Measurements from ENCODE around the gene FBXO4. TPM values are rescaled to one million over a fixed set of nuclear protein-coding genes. Genes with fewer than 3 reads are reported as not detected.

The FBXO4 gene
- total RNA-seq, 4 donors from 2014 or later: 7.6 to 16.5 (median 7.9) TPM

DNA sequence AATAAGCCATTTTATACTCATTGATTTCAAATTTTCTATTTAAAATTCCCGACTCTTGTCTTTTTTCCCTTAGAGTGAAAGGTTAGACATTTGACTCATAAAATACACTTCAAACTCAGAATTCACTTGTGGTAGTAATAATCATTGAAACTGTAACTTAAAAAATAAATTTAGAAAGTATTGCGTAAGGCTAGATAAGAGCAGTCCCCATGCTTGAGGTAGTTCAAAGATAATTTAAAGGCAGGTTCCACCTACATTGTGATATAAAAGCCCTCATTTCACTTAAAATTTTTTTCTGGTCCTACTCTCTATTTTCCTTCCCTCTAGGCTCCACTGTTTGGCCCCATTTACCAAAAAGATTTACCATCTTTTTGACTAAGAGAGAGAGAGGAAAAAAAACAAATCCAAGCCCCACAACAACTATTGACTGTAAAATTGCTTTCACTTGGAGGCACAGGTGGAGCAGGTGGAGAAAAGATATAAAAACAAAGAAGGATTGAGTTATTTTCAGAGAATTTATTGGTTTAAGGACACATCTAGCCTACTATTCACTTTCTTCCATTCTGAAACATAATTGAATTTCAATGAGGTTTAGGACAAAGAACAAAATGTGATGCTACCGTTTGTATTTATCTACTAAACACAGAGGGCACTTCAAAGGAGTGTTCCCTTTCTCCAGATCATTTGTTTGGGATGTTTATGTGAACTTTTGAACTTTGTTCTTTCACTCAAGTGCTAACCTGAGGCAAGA, 61.0 kb downstream of the FBXO4 start:
- Histone ChIP-seq H3K36me3 (no peaks in the 10 kb centered on the region), H3K4me1 (no peaks in the 10 kb centered on the region), H3K27me3 (no peaks in the 10 kb centered on the region), H3K9me3 (no peaks in the 10 kb centered on the region), H3K4me3 (no peak overlapping the region), H3K27ac (no peak overlapping the region)
- no peak for DNase-seq
- TF ChIP-seq, protein P1, sequence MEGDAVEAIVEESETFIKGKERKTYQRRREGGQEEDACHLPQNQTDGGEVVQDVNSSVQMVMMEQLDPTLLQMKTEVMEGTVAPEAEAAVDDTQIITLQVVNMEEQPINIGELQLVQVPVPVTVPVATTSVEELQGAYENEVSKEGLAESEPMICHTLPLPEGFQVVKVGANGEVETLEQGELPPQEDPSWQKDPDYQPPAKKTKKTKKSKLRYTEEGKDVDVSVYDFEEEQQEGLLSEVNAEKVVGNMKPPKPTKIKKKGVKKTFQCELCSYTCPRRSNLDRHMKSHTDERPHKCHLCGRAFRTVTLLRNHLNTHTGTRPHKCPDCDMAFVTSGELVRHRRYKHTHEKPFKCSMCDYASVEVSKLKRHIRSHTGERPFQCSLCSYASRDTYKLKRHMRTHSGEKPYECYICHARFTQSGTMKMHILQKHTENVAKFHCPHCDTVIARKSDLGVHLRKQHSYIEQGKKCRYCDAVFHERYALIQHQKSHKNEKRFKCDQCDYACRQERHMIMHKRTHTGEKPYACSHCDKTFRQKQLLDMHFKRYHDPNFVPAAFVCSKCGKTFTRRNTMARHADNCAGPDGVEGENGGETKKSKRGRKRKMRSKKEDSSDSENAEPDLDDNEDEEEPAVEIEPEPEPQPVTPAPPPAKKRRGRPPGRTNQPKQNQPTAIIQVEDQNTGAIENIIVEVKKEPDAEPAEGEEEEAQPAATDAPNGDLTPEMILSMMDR (IDR thresholded peaks at IDR 0.05): no peak
- no peak for TF ChIP-seq POLR2A (IDR thresholded peaks at IDR 0.05)

Small RNA genes lying within 50 kb of the gene (small RNA-seq; reads per million reads assigned to genes)
- 0 reads per million in 2 donors for gene RF00019

Other genes with a start within 250 kb of the FBXO4 start
- 10 to 100 TPM in 2 of 4 donors, 1 to 10 TPM in 2; 6.0 to 19.8 (median 10.0) TPM for gene OXCT1, start 54.9 kb upstream of the FBXO4 start, total RNA-seq
- 10 to 100 TPM; 11.6 to 19.1 (median 12.4) TPM for gene RIMOC1, start 20.9 kb upstream of the FBXO4 start, total RNA-seq